HG02885 (cell line): ENCODE measurements around the gene AGTPBP1.

Source experiments
- ATAC-seq: cut with Tn5 transposase; IDR thresholded peaks from one replicate; pipeline ENCODE4 v1.9.1; 2021; ENCODE audit warnings: mild to moderate bottlenecking; ENCODE audit not compliant: unreplicated experiment, poor library complexity

Gene AGTPBP1

DNA sequence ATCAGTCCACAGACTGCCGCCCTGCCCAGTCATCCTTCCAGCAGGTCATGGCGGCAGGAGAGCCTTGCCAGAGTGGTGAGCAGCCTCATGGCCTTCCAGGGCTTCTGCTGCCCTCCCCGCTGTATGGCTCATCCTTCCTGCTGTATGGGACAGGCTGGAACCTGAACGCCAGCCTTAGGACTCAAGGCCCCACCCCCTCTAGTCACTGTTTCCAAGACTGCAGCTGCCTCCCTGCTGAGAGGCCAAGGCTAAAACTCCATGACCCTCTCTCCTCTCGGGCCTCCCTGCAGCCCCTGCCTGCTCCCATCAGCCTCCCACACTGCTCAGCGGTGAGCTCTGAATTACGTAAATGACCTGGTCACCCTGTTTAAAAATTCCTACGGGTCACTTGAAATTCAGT is 227.5 kb downstream of the AGTPBP1 start:
- ATAC-seq = no peak

DNA sequence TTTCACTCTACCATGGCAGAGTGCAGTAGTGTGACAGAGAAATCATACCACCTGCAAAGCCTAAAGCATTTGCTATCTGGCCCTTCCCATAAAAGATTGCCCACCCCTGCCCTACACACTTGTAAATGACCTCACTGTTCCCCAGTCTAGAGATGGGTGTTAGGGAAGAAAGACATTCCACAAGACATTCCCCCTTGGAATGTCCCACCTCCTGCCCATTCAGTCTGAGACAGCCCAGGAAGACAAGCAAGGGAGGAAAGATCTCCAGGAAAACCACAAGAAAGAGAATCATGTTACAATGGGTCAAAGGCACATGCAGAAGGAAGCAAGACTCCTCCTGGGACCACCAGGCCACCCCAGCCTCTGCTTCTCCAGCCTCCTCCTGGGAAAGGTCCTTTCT is 230.0 kb downstream of the AGTPBP1 start:
- ATAC-seq = no peak

DNA sequence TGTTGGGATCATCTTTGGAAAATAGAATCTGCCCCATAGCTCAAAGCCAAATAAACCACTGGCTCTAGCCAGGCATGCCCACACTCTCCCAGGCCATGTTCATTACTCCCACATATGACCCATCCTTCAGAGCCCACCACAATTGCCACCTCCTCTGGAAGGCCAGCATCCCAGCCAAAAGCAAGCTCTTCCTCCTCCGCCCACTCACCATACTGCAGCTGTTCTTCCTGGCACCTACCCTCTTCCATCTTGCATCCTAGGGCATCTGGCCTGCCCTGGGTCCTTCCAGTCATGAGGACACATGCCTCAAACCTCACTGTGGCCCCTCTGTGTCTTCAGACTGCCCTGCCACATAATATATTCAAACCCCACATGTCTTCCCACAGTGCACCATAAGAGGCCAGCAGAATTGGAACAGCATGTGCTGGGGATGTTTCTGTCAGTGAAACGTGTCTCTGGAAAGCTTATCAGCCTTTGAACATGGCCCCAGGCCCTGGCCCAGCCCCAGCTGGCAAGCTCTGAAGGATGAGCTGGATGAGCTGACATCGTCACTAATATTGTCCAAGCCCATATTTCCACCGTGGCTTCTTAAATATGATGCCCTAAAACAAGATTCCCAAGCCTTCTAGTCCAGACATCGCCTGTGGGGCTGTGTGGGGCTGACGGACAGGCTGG is 230.8 kb downstream of the AGTPBP1 start:
- ATAC-seq = no peak

DNA sequence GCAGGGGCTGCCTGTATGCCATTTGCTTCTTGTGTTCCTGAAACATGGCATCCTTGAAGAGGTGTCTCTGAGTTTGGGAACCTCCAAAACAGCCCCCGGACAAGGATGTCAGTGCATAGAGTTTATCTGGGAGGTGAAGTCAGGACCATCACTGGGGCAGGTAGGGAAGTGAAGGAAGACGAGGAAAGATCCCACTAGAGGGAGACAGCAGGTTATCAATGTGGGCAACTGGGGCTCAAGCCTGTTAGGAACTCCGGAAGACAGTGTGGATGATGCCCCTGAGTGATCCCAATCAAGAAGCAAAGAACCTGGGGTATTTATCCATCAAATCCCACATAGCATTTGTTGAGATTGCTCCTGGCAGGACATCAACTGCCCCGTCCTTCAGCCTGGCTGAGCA is 233.1 kb downstream of the AGTPBP1 start:
- ATAC-seq = no peak

DNA sequence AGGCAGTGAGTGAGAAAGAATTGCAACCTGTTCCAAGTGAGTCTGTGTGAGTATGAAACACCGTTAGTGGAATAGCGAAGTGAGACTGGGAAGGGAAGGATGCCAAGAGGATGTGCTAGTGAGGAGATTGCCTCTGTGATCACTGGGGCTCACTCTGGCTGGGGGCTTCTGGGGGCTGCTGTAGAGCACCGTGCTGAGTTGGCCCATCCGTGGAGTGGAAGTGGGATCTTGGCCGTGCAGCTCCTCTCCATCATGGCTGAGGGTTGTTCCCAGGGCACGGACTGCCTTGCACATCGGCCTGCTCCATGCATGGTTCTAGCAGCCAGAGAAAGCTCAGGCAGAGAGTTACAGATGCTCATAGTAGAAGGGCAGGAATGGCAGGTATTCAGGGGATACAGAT is 236.1 kb downstream of the AGTPBP1 start:
- no peak for ATAC-seq

DNA sequence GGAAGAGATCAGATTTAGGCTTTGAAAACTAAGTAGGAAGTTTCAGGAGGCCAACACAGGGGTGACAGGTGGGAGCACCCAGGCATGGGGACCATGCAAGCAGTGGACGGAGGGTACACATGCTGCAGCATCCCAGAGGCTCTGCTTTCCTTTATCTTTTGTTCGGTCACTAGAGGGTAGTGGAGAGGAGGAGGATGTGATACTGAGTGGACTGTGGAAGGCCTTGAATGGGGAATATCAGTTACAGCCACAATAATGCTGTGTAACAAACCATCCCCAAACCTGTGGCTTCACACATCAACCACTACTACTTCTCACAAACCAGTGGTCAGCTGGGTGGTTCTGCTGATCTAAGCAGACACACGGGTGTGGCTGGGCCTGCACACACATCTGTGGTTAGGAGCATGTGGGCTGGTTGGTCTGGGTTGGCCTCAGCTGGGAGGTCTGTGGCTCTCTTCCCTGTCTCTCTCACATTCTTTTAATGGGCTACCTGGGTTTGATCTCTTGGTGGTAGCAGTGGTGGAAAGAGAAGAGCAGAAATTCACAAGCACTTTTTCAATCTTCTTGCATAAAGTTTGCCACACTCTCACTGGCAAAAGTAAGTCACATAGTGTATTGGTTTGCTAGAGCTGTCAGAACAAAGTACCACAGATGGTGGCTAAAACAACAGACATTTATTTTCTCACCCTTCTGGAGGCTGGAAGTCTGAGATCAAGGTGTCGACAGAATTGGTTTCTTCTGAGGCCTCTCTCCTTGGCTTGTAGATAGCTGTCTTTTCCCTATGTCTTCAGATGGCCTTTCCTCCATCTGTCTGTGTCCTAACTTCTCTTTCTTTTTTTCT is 238.7 kb downstream of the AGTPBP1 start:
- ATAC-seq = no peak

DNA sequence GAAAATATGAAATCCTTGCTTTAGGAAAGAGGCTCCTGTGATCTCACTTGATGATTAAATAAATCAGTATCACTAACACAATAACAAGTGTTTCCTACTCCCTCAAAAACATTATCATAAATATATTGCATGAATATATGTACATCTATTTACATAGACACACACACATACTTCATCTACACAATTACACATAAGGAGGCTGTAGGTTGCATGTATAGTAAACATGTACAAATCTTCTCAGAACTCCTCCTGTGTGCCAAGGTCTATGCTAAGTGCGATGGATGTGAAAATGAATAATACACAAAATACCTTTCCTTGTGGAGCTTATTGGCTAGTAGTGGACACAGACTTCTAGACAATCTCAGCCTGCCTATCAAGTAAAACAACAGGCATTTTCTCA is 239.9 kb downstream of the AGTPBP1 start:
- ATAC-seq = no peak

DNA sequence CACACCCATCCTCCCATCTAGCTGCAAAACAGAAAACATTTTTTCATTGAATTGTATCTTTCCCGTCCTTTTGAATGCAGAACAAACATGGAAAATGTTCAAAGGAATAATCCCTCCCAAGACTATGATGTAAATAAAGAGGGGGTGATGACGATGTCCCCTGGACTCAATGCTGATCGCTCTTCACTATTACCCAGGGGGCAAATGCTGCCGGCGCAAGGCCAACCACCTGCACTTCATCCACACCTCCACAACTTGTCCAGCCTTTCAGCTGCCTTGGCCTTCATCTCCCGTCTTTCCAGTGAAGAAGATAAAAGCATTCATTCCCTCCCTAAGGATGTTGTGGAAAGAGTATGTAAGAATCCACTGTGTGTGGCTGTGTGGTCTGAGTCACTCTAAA is 240.3 kb downstream of the AGTPBP1 start:
- no peak for ATAC-seq
